ENCODE measurements around the gene NPEPL1.

The NPEPL1 gene

GRCh38 chr20:58675641-58676040, 17.0 kb upstream of the NPEPL1 start:
- FAIRE-seq (no peak), DNase-seq (ENCODE audit: insufficient read length, low spot score) (no peak)
- TF ChIP-seq CTCF (IDR thresholded peaks at IDR 0.05; ENCODE audit: insufficient read depth, missing control alignments): no peak

GRCh38 chr20:58676161-58676560, 16.4 kb upstream of the NPEPL1 start:
- no peak for TF ChIP-seq CTCF (IDR thresholded peaks at IDR 0.05; ENCODE audit: insufficient read depth, missing control alignments)
- DNase-seq (ENCODE audit: insufficient read length, low spot score) (no peak), FAIRE-seq (no peak)

- no peak for TF ChIP-seq CTCF (IDR thresholded peaks at IDR 0.05; ENCODE audit: insufficient read depth, missing control alignments)
- FAIRE-seq (no peak), DNase-seq (ENCODE audit: insufficient read length, low spot score) (no peak)
Observed at GRCh38 chr20:58677079-58677604, 15.5 kb upstream of the NPEPL1 start.

- FAIRE-seq: no peak
- no peak for TF ChIP-seq CTCF (IDR thresholded peaks at IDR 0.05; ENCODE audit: insufficient read depth, missing control alignments)
Observed at GRCh38 chr20:58677808-58678207, 14.8 kb upstream of the NPEPL1 start.

GRCh38 chr20:58678806-58679205, 13.8 kb upstream of the NPEPL1 start:
- DNase-seq (ENCODE audit: insufficient read length, low spot score) (no peak), FAIRE-seq (no peak)
- no peak for TF ChIP-seq CTCF (IDR thresholded peaks at IDR 0.05; ENCODE audit: insufficient read depth, missing control alignments)

More at GRCh38 chr20:58677808-58678207, 14.8 kb upstream of the NPEPL1 start:
- DNase-seq (ENCODE audit: insufficient read length, low spot score): no peak

GRCh38 chr20:58682656-58683531, 9.7 kb upstream of the NPEPL1 start:
- no peak for FAIRE-seq
- TF ChIP-seq CTCF (IDR thresholded peaks at IDR 0.05; ENCODE audit: insufficient read depth, missing control alignments): no peak

GRCh38 chr20:58684291-58684690, 8.3 kb upstream of the NPEPL1 start:
- TF ChIP-seq CTCF (IDR thresholded peaks at IDR 0.05; ENCODE audit: insufficient read depth, missing control alignments): no peak
- FAIRE-seq: no peak

More at GRCh38 chr20:58682656-58683531, 9.7 kb upstream of the NPEPL1 start:
- DNase-seq (ENCODE audit: insufficient read length, low spot score): no peak

More at GRCh38 chr20:58684291-58684690, 8.3 kb upstream of the NPEPL1 start:
- no peak for DNase-seq (ENCODE audit: insufficient read length, low spot score)

Data from D721Med (cell line).